ENCODE data around the gene BIK. TPM values are rescaled to one million over a fixed set of nuclear protein-coding genes. Genes with fewer than 3 reads are reported as not detected.

BIK gene
- polyA plus RNA-seq, 1 of the 3 experiments (the other 2 are of a cell fraction): 0.66 TPM

DNA sequence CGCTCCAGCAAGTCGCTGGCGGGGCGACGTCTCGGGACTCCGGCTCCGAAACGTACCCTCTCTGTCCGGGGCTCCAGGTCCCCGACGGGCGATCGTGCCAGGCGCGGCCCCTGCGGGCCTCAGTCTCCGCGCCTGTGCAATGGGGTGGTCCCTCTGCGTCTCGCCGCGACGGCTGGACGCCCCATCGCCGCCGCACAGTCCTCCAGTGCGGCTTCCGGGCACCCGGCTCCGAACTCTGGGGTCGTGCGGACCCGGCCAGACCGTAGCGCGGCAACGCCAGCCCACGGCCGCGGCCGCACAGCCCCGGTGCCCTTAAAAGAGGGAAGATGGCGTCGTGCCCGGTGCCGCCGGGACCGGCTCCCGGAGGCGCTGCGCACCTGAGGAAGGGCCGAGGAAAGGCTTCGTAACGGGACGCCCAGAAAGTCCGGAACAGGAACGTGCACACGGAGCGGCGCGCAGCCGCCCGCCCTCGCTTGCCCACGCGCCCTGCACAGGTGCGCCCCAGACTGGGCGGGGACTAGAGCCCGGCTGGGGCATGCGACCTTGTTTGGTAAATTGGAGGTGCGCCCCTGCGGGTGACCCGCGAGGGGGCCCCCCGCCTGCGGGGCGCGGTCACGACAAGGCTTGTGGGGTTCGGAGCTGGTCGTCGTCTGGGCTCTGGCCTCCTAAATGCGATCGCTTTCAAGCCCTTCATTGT is 525 bp downstream of the BIK start:
- Histone ChIP-seq H3K4me1 (ENCODE audit: control insufficient read depth in 1 of 2, insufficient read depth in 2 of 2, low read depth in 1 of 2, low read length in 1 of 2) (no peaks in the 10 kb centered on the region; a peak in 1 of 4 replicates), H3K4me3 (ENCODE audit: low read depth in 2 of 2, low read length in 1 of 2) (peak overlapping the region; percentile 37 to 44), H4K20me1 (ENCODE audit: insufficient read depth) (no peaks in the 10 kb centered on the region), H2AFZ (ENCODE audit: low read depth) (0 out of 2 replicates have a peak overlapping the region, but pooled peaks have one; percentile 46), H3K4me2 (peak overlapping the region; percentile 70; the same call in 1 of the 2 replicates), H3K36me3 (replicated peaks in 1 of 2; ENCODE audit: control insufficient read depth in 1 of 2, insufficient read depth in 2 of 2, low read length in 1 of 2) (no peaks in the 10 kb centered on the region), H3K9ac (no peak overlapping the region), H3F3A (replicated peaks; ENCODE audit: insufficient read depth) (no peaks in the 10 kb centered on the region), H3K9me3 (no peaks in the 10 kb centered on the region), H3K9me2 (no peaks in the 10 kb centered on the region), H3K27ac (ENCODE audit: low read depth in 2 of 2, low read length in 1 of 2) (no peak overlapping the region), H3K79me2 (ENCODE audit: insufficient read depth) (no peaks in the 10 kb centered on the region), H3K27me3 (ENCODE audit: insufficient read depth) (no peaks in the 10 kb centered on the region)
- peak; percentile 46 for DNase-seq
- TF ChIP-seq, protein P1, sequence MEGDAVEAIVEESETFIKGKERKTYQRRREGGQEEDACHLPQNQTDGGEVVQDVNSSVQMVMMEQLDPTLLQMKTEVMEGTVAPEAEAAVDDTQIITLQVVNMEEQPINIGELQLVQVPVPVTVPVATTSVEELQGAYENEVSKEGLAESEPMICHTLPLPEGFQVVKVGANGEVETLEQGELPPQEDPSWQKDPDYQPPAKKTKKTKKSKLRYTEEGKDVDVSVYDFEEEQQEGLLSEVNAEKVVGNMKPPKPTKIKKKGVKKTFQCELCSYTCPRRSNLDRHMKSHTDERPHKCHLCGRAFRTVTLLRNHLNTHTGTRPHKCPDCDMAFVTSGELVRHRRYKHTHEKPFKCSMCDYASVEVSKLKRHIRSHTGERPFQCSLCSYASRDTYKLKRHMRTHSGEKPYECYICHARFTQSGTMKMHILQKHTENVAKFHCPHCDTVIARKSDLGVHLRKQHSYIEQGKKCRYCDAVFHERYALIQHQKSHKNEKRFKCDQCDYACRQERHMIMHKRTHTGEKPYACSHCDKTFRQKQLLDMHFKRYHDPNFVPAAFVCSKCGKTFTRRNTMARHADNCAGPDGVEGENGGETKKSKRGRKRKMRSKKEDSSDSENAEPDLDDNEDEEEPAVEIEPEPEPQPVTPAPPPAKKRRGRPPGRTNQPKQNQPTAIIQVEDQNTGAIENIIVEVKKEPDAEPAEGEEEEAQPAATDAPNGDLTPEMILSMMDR (IDR thresholded peaks at IDR 0.05): no peak
- TF ChIP-seq SMC3 (IDR thresholded peaks at IDR 0.05; ENCODE audit: low read depth, low read length) (no peak), JUND (IDR thresholded peaks at IDR 0.05) (no peak), NRF1 (IDR thresholded peaks at IDR 0.05; ENCODE audit: low read depth, low read length) (no peak), FOSL2 (IDR thresholded peaks at IDR 0.05; ENCODE audit: borderline replicate concordance, low read depth) (no peak), RFX5 (IDR thresholded peaks at IDR 0.05; ENCODE audit: low read length) (no peak), ELF1 (IDR thresholded peaks at IDR 0.05) (no peak), RXRA (IDR thresholded peaks at IDR 0.05; ENCODE audit: borderline replicate concordance, low read depth) (no peak), GABPA (IDR thresholded peaks at IDR 0.05; ENCODE audit: low read depth) (no peak), GATA2 (CRISPR knock-in tag; IDR thresholded peaks at IDR 0.05) (no peak)
- TF ChIP-seq, protein P2, sequence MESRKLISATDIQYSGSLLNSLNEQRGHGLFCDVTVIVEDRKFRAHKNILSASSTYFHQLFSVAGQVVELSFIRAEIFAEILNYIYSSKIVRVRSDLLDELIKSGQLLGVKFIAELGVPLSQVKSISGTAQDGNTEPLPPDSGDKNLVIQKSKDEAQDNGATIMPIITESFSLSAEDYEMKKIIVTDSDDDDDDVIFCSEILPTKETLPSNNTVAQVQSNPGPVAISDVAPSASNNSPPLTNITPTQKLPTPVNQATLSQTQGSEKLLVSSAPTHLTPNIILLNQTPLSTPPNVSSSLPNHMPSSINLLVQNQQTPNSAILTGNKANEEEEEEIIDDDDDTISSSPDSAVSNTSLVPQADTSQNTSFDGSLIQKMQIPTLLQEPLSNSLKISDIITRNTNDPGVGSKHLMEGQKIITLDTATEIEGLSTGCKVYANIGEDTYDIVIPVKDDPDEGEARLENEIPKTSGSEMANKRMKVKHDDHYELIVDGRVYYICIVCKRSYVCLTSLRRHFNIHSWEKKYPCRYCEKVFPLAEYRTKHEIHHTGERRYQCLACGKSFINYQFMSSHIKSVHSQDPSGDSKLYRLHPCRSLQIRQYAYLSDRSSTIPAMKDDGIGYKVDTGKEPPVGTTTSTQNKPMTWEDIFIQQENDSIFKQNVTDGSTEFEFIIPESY (IDR thresholded peaks at IDR 0.05; ENCODE audit: borderline replicate concordance, low read depth): no peak
- TF ChIP-seq, protein P3, sequence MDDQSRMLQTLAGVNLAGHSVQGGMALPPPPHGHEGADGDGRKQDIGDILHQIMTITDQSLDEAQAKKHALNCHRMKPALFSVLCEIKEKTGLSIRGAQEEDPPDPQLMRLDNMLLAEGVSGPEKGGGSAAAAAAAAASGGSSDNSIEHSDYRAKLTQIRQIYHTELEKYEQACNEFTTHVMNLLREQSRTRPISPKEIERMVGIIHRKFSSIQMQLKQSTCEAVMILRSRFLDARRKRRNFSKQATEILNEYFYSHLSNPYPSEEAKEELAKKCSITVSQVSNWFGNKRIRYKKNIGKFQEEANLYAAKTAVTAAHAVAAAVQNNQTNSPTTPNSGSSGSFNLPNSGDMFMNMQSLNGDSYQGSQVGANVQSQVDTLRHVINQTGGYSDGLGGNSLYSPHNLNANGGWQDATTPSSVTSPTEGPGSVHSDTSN (IDR thresholded peaks at IDR 0.05): no peak
- 2% methylated on average over 10 of the region's 86 CpGs for WGBS (ENCODE audit: low lambda C conversion rate)
- ChIA-PET CTCF (interaction anchor here (0.6 to 1.7 kb wide), 7 partner anchors 10 to 244 kb away, joined by 3 to 5 read pairs (median 3); no protein-coding TSS in a partner anchor), POLR2A (no interaction called here)
